WTC11 (cell line): Measurements from ENCODE around the gene PRR23B. TPM values are rescaled to one million over a fixed set of nuclear protein-coding genes. Genes with fewer than 3 reads are reported as not detected.

ENCODE experiments used
- ATAC-seq: fragments of 200-7000 bp; cut with Tn5 transposase; 2 replicates; pipeline ENCODE4 v1.10.0; 2021; ENCODE audit warnings: mild to moderate bottlenecking, moderate library complexity
- CTCF ChIA-PET: fragments of 300-600 bp; sonication (Branson Sonifier 250); formaldehyde crosslinking; loops from one replicate; lab custom pipeline; 2021; ENCODE audit warnings: antibody characterized with exemption; lab: Charles Lee
- POLR2A ChIA-PET: fragments of 350-600 bp; sonication (Branson Sonifier 250); formaldehyde crosslinking; loops from one replicate; lab custom pipeline; 2021; ENCODE audit warnings: antibody characterized with exemption; lab: Charles Lee
- DNase-seq: peaks from one replicate; pipeline ENCODE4 v3.0.0; 2021; ENCODE audit warnings: low spot score
- H3K27ac Mint-ChIP-seq: 2 replicates; pipeline ENCODE4 v1.8.0; 2021; ENCODE audit warnings: mixed read lengths
- H3K27me3 Mint-ChIP-seq: 2 replicates; pipeline ENCODE4 v1.8.0; 2021; ENCODE audit warnings: low read depth, mild to moderate bottlenecking, moderate library complexity, mixed read lengths
- H3K36me3 Mint-ChIP-seq: 2 replicates; pipeline ENCODE4 v1.8.0; 2021; ENCODE audit warnings: mixed read lengths
- H3K4me1 Mint-ChIP-seq: 2 replicates; pipeline ENCODE4 v1.8.0; 2022; ENCODE audit warnings: mixed read lengths
- H3K4me3 Mint-ChIP-seq: 2 replicates; pipeline ENCODE4 v1.8.0; 2021; ENCODE audit warnings: mild to moderate bottlenecking, moderate library complexity, mixed read lengths
- H3K9me3 Mint-ChIP-seq: 2 replicates; pipeline ENCODE4 v1.8.0; 2021; ENCODE audit warnings: mixed read lengths
- ATF2 ChIP-seq: sonication (generic); formaldehyde crosslinking; IDR thresholded peaks from 2 replicates; pipeline ENCODE4 v1.8.1; 2022; ENCODE audit warnings: low read depth, missing genetic modification reagents, borderline replicate concordance
- ELF4 ChIP-seq: sonication (generic); formaldehyde crosslinking; IDR thresholded peaks from 2 replicates; pipeline ENCODE4 v1.8.1; 2022; ENCODE audit warnings: low read depth, mild to moderate bottlenecking, moderate library complexity, missing genetic modification reagents
- HMGXB4 ChIP-seq: sonication (generic); formaldehyde crosslinking; IDR thresholded peaks from 2 replicates; pipeline ENCODE4 v1.8.1; 2023; ENCODE audit warnings: mild to moderate bottlenecking, moderate library complexity, missing genetic modification reagents
- JAZF1 ChIP-seq: fragments of 250-450 bp; sonication (Bioruptor Pico); IDR thresholded peaks from 2 replicates; pipeline ENCODE4 v1.9.0; 2021; ENCODE audit warnings: moderate library complexity, mild to moderate bottlenecking, inconsistent platforms
- MAX ChIP-seq: sonication (generic); formaldehyde crosslinking; IDR thresholded peaks from 2 replicates; pipeline ENCODE4 v1.8.0; 2022; ENCODE audit warnings: mild to moderate bottlenecking, missing genetic modification reagents
- MYBL2 ChIP-seq: sonication (generic); formaldehyde crosslinking; IDR thresholded peaks from 2 replicates; pipeline ENCODE4 v1.8.1; 2023; ENCODE audit warnings: mild to moderate bottlenecking, moderate library complexity, missing genetic modification reagents
- NR3C1 ChIP-seq: sonication (generic); formaldehyde crosslinking; conservative IDR thresholded peaks from 2 replicates; pipeline ENCODE4 v1.8.1; 2023; ENCODE audit warnings: low read depth, mild to moderate bottlenecking, missing genetic modification reagents
- RELA ChIP-seq: sonication (generic); formaldehyde crosslinking; IDR thresholded peaks from 2 replicates; pipeline ENCODE4 v1.8.1; 2022; ENCODE audit warnings: missing genetic modification reagents, mild to moderate bottlenecking, borderline replicate concordance
- SOX15 ChIP-seq: fragments of 250-450 bp; sonication (Bioruptor Pico); IDR thresholded peaks from 2 replicates; pipeline ENCODE4 v1.9.0; 2021; ENCODE audit warnings: mild to moderate bottlenecking
- SP1 ChIP-seq: sonication (generic); formaldehyde crosslinking; conservative IDR thresholded peaks from 2 replicates; pipeline ENCODE4 v1.8.1; 2022; ENCODE audit warnings: missing genetic modification reagents
- ZNF263 ChIP-seq: sonication (generic); formaldehyde crosslinking; IDR thresholded peaks from 2 replicates; pipeline ENCODE4 v1.8.1; 2022; ENCODE audit warnings: low read depth, mild to moderate bottlenecking, moderate library complexity, missing genetic modification reagents
- ZNF532 ChIP-seq: fragments of 250-450 bp; sonication (Bioruptor Pico); IDR thresholded peaks from 2 replicates; pipeline ENCODE4 v1.9.0; 2021; ENCODE audit warnings: mild to moderate bottlenecking, borderline replicate concordance
- total RNA-seq: library from RNA; stranded (reverse); gene quantifications from 3 replicates; pipeline ENCODE4 v1.2.3, GENCODE V29; 2021
- TF ChIP-seq, protein P1 (sequence below): sonication (generic); formaldehyde crosslinking; IDR thresholded peaks from 2 replicates; pipeline ENCODE4 v1.8.0; 2023; ENCODE audit warnings: missing genetic modification reagents

PRR23B gene
- total RNA-seq, 1 experiment from 2014 or later = not detected

GRCh38 chr3:139016430-139017048 lies 4.2 kb downstream of the PRR23B start (continued):
- TF ChIP-seq ZNF532 (CRISPR knock-in tag) = no peak
- no peak for TF ChIP-seq ZNF263
- no peak for TF ChIP-seq RELA (CRISPR knock-in tag)
- TF ChIP-seq HMGXB4 (CRISPR knock-in tag) = no peak
- TF ChIP-seq SOX15 (CRISPR knock-in tag) = no peak

DNA sequence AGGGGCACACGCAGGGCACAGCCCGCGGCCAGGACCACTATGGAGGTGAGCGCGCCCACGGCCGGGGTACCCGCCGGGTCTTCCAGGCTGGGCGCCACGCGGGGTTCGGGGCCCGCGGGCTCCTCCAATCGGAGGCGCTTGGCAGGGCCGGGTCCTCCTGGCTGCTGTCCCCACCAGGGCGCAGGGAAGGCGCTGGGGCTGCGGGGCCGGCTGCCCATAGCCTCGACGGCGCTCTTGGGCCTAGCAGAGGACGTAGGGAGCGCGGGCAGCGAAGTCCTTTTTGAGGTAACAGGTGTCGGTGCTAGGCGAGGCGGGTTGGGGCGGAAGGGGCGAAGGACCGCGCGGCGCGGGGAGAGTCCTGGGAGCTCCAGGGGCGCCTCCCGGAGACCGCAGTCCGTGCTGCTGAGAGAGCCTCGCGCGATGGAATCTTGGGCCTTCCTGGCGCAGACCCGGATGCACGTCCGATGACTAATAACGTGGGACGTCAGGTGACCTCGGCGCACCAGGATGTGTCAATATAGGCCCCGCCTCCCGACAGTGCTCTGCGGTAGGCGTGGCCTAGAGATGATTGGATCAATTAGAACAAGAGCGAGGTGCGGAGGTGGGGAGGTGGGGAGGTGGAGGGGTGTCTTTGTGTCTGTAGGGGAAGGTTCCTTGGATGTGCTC lies 14.5 kb downstream of the PRR23B start, which contains the start of gene PRR23A:
Gene PRR23A, minus strand, starts transcription at position 218 of the 666 bp plus-strand sequence. Its CDS starts 0 bp downstream, at position 218.
- peaks cover 2% of the 10 kb centered on the region; the same call in 1 of the 2 replicates for H3K27me3 Mint-ChIP-seq
- no peak within 1 kb of the TSS for H3K4me3 Mint-ChIP-seq
- H3K36me3 Mint-ChIP-seq = peaks cover 5% of the 10 kb centered on the region; the same call in 1 of the 2 replicates
- ChIA-PET POLR2A (no interaction called here), CTCF (no interaction called here)
- no peak for ATAC-seq
- TF ChIP-seq JAZF1 (CRISPR knock-in tag) (no peak), NR3C1 (no peak), SP1 (CRISPR knock-in tag) (no peak), MYBL2 (CRISPR knock-in tag) (no peak), ATF2 (no peak), MAX (CRISPR knock-in tag) (no peak), ELF4 (no peak)
- TF ChIP-seq, protein P1, sequence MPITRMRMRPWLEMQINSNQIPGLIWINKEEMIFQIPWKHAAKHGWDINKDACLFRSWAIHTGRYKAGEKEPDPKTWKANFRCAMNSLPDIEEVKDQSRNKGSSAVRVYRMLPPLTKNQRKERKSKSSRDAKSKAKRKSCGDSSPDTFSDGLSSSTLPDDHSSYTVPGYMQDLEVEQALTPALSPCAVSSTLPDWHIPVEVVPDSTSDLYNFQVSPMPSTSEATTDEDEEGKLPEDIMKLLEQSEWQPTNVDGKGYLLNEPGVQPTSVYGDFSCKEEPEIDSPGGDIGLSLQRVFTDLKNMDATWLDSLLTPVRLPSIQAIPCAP (CRISPR knock-in tag) = no peak
- TF ChIP-seq, all 79 proteins: peak for 0
- no peak for DNase-seq
- H3K9me3 Mint-ChIP-seq = peaks cover 31% of the 10 kb centered on the region
- H3K27ac Mint-ChIP-seq = no peak within 1 kb of the TSS
- no peaks in the 10 kb centered on the region for H3K4me1 Mint-ChIP-seq
